Karpas-422 (cell line): Measurements from ENCODE around the gene CTDNEP1. TPM values are rescaled to one million over a fixed set of nuclear protein-coding genes. Genes with fewer than 3 reads are reported as not detected.

Source experiments
- DNase-seq: peaks from one replicate; pipeline ENCODE4 v3.0.0-alpha.2; 2015
- H2AFZ ChIP-seq: fragments of 200-600 bp; sonication (generic); 2 replicates; pipeline ENCODE4 v1.6.1; 2014; ENCODE audit warnings: antibody characterized with exemption, low read length, mixed read lengths
- H3K27ac ChIP-seq: fragments of 200-600 bp; sonication (generic); 2 replicates; pipeline ENCODE4 v1.5.1; 2014; ENCODE audit warnings: mild to moderate bottlenecking, low read length, moderate library complexity
- H3K27me3 ChIP-seq: fragments of 200-600 bp; sonication (generic); 2 replicates; pipeline ENCODE4 v1.6.1; 2014; ENCODE audit warnings: low read length, mixed read lengths
- H3K36me3 ChIP-seq: fragments of 200-600 bp; sonication (generic); 2 replicates; pipeline ENCODE4 v1.6.1; 2014; ENCODE audit warnings: low read length, mixed read lengths; ENCODE audit not compliant: insufficient read depth
- H3K4me1 ChIP-seq: fragments of 200-600 bp; sonication (generic); 2 replicates; pipeline ENCODE4 v1.6.1; 2014; ENCODE audit warnings: mild to moderate bottlenecking, low read length, mixed read lengths
- H3K4me2 ChIP-seq: fragments of 200-600 bp; sonication (generic); 2 replicates; pipeline ENCODE4 v1.6.1; 2014; ENCODE audit warnings: low read length, low read depth, mild to moderate bottlenecking; ENCODE audit not compliant: poor library complexity, severe bottlenecking
- H3K4me3 ChIP-seq: fragments of 200-600 bp; sonication (generic); 2 replicates; pipeline ENCODE4 v1.5.1; 2014; ENCODE audit warnings: mild to moderate bottlenecking, antibody characterized with exemption, low read length, mixed read lengths
- H3K79me2 ChIP-seq: fragments of 200-600 bp; sonication (generic); 2 replicates; pipeline ENCODE4 v1.6.1; 2014; ENCODE audit warnings: mild to moderate bottlenecking, low read length, mixed read lengths
- H3K9ac ChIP-seq: fragments of 200-600 bp; sonication (generic); 2 replicates; pipeline ENCODE4 v1.6.0; 2014; ENCODE audit warnings: low read length
- H3K9me2 ChIP-seq: fragments of 200-600 bp; sonication (generic), shearing (Covaris generic); replicated peaks from 2 replicates; pipeline ENCODE4 v1.6.0; 2014; ENCODE audit warnings: mild to moderate bottlenecking, low read length, moderate library complexity; ENCODE audit not compliant: insufficient read depth
- H3K9me3 ChIP-seq: fragments of 300-700, 200-600 bp; sonication (generic); 2 replicates; pipeline ENCODE4 v1.6.1; 2014; ENCODE audit warnings: low read length, mixed read lengths
- H4K20me1 ChIP-seq: fragments of 200-600 bp; sonication (generic); 2 replicates; pipeline ENCODE4 v1.6.1; 2014; ENCODE audit warnings: mild to moderate bottlenecking, antibody characterized with exemption, low read length, low read depth; ENCODE audit not compliant: insufficient read depth
- total RNA-seq: library from RNA; depleted of rRNA; stranded (reverse); fragments of >200 nt; shearing (Covaris generic); gene quantifications from 2 replicates; pipeline ENCODE4 v1.2.3, GENCODE V29; 2014; ENCODE audit warnings: low replicate concordance

The CTDNEP1 gene
- total RNA-seq, 1 experiment from 2014 or later, result 52.6 TPM

DNA sequence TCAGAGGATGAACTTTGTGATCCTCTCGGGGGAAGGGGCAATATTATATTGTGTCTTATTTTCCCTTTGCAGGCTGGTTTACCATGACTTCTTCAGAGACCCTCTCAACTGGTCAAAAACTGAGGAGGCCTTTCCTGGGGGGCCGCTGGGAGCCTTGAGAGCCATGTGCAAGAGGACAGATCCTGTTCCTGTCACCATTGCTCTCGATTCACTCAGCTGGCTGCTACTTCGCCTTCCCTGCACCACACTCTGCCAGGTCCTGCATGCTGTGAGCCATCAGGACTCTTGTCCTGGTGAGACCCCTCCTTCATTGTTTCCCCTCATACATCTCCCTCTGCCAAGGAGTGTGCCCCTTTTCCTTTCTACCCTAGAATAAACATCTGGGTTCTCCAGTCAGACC is 3.0 kb upstream of the CTDNEP1 start:
- Histone ChIP-seq H3K9ac (no peak overlapping the region), H3K9me2 (no peaks in the 10 kb centered on the region), H4K20me1 (peaks cover 9% of the 10 kb centered on the region; the same call in 1 of the 2 replicates), H2AFZ (no peak overlapping the region), H3K4me2 (no peak overlapping the region), H3K4me3 (no peak overlapping the region), H3K27ac (no peak overlapping the region), H3K36me3 (peaks cover 19% of the 10 kb centered on the region; the same call in 1 of the 2 replicates), H3K9me3 (no peaks in the 10 kb centered on the region), H3K79me2 (peaks cover 39% of the 10 kb centered on the region), H3K4me1 (peaks cover 17% of the 10 kb centered on the region), H3K27me3 (no peaks in the 10 kb centered on the region)
- DNase-seq, result no peak

DNA sequence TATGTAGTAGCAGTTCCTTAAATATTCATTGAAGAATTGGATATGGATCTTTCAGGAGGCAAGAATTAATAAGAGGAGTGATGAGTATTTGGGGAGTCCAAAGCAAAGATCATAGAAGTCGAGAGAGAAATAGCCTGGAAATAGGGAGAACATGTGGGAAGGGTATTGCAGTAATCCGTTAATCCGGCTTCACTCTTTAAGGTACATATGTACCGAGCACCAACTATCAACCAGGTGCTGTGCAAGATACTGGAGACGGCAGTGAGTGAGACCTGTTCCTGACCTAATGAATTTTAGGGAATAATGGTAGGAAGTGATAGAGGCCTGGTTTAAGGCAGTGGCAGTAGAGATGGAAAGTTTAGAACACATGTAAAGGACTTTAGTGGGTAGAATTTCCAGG is 1.5 kb upstream of the CTDNEP1 start:
- H3K36me3 ChIP-seq, result peaks cover 19% of the 10 kb centered on the region; the same call in 1 of the 2 replicates
- peak overlapping the region; percentile 80 for H3K27ac ChIP-seq
- DNase-seq, result no peak
- no peaks in the 10 kb centered on the region for H3K9me2 ChIP-seq
- H3K79me2 ChIP-seq, result peaks cover 54% of the 10 kb centered on the region
- H2AFZ ChIP-seq, result no peak overlapping the region
- peak overlapping the region; percentile 90 for H3K9ac ChIP-seq
- H3K27me3 ChIP-seq, result no peaks in the 10 kb centered on the region
- H3K9me3 ChIP-seq, result no peaks in the 10 kb centered on the region
- peak overlapping the region; percentile 94 for H3K4me2 ChIP-seq
- H3K4me3 ChIP-seq, result peak overlapping the region; percentile 90
- peaks cover 17% of the 10 kb centered on the region; the same call in 1 of the 2 replicates for H4K20me1 ChIP-seq
- H3K4me1 ChIP-seq, result peaks cover 27% of the 10 kb centered on the region

DNA sequence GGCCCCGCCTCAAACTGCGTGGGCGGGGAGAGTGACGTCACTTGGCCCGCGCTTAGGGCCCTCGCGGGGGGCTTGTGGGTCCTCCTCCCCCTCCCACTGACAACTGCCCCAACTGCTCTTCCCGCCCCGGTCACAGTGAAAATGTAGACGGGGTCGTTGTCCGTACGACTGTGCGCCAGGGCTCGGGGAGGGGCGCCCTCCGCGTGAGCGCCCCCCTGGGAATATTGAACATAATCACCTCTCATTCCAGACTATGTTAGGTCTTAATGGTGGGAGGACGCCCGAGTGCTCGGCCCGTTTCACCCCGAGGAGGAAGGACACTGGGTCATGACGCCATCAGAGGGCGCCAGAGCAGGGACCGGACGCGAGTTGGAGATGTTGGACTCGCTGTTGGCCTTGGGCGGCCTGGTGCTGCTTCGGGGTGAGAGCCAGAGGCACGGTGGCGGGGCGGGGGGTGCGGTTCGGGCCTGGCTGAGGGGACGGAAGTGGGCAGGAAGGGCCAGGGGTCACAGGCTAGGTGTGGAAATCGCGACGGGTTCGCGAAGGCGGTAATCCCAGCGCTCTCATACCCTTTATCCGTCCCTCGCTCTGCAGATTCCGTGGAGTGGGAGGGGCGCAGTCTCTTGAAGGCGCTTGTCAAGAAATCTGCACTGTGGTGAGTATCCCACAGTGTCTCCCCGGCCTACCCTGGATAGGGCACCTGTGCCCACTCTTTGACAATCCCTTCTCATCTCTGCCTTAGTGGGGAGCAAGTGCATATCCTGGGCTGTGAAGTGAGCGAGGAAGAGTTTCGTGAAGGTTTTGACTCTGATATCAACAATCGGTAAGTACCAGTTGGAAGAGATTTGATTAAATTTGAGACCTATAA is 876 bp upstream of the CTDNEP1 start, which contains the start of gene ELP5:
TSS of gene ELP5 (plus strand) at position 40 of the 868 bp plus-strand sequence. CDS start at position 376, 336 bp downstream.
- peaks cover 17% of the 10 kb centered on the region; the same call in 1 of the 2 replicates for H4K20me1 ChIP-seq
- H3K4me3 ChIP-seq, result peak within 1 kb of the TSS; percentile 90
- H3K9me2 ChIP-seq, result no peaks in the 10 kb centered on the region
- H3K4me1 ChIP-seq, result peaks cover 27% of the 10 kb centered on the region
- peaks cover 19% of the 10 kb centered on the region; the same call in 1 of the 2 replicates for H3K36me3 ChIP-seq
- H3K79me2 ChIP-seq, result peaks cover 60% of the 10 kb centered on the region
- peak within 1 kb of the TSS; percentile 58; the same call in 1 of the 2 replicates for H2AFZ ChIP-seq
- H3K27ac ChIP-seq, result peak within 1 kb of the TSS; percentile 80
- DNase-seq, result peak; percentile 97
- no peaks in the 10 kb centered on the region for H3K9me3 ChIP-seq
- H3K9ac ChIP-seq, result peak within 1 kb of the TSS; percentile 94
- peak within 1 kb of the TSS; percentile 94 for H3K4me2 ChIP-seq
- no peaks in the 10 kb centered on the region for H3K27me3 ChIP-seq

DNA sequence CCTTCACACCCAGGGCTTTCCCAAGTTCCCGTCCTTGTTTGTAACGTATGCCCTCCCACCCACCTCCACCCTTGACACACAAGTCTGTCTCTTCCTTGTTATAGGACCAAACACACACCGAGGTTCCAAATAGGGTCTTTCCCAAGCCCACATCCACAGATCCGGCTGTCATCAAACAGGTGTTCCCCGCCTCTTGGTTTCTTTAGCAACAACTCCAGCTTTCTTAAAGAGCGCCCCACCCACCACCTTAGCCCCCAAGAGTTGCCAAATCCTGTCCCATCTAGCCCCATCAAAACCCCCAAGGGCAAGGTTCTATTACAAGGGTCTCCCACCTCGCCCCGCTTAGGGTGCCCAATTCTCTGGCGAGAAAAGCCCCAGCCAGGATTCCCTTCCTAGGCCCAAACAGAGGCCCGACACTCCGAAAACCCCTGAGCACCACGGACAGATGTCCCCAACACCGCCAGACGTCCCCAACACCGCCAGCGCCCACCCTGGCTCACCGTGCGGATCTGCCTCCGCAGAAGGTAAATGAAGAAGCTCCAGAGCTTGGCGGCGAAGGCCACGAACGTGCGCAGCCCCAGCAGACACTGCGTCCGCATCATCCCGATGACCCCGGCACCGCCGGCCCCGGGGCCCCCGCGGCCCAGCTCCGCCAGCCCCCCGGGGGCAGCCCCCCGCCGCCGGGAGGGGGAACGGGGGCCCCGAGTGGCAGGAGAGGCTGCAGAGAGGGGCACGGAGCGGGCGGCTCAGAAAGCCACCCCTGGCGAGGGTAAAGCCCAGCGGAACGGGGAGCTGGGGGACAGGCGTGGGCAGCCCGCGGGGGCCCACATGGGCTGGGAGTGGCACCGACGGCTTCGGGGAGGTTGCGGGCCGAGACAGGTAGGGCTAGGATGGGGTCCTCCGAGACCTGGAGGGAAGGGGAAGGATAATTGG is 573 bp downstream of the CTDNEP1 start:
- H3K4me2 ChIP-seq, result peak overlapping the region; percentile 91
- peaks cover 72% of the 10 kb centered on the region for H3K79me2 ChIP-seq
- H3K9ac ChIP-seq, result peak overlapping the region; percentile 94
- peaks cover 22% of the 10 kb centered on the region; the same call in 1 of the 2 replicates for H3K36me3 ChIP-seq
- H3K27me3 ChIP-seq, result no peaks in the 10 kb centered on the region
- peaks cover 17% of the 10 kb centered on the region; the same call in 1 of the 2 replicates for H4K20me1 ChIP-seq
- no peaks in the 10 kb centered on the region for H3K9me3 ChIP-seq
- H3K27ac ChIP-seq, result peak overlapping the region; percentile 76
- H3K4me1 ChIP-seq, result peaks cover 27% of the 10 kb centered on the region
- H2AFZ ChIP-seq, result no peak overlapping the region
- H3K4me3 ChIP-seq, result peak overlapping the region; percentile 90
- DNase-seq, result peak; percentile 66
- H3K9me2 ChIP-seq, result no peaks in the 10 kb centered on the region

DNA sequence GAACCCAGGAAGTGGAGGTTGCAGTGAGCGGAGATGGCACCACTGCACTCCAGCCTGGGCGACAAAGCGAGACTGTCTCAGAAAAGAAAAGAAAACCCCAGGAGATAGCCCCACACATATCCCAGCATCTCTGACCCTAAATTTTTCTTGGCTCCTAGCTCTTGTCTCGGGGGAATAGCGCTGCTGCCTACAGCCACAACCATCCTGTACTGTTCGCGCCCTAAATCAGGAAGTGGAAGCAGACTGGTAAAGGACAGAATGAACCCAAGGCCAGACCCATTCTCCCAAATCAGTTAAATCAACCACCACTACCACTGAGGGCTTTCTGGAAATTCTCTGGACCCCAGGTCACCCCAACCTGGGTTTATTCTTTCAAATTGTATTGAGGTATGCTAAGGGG is 1.7 kb downstream of the CTDNEP1 start:
- Histone ChIP-seq H3K79me2 (peaks cover 72% of the 10 kb centered on the region), H3K9ac (peak overlapping the region; percentile 94), H3K36me3 (peaks cover 21% of the 10 kb centered on the region; the same call in 1 of the 2 replicates), H2AFZ (no peak overlapping the region), H3K4me1 (peaks cover 27% of the 10 kb centered on the region), H3K27me3 (no peaks in the 10 kb centered on the region), H3K4me3 (peak overlapping the region; percentile 90), H3K27ac (peak overlapping the region; percentile 76), H4K20me1 (peaks cover 17% of the 10 kb centered on the region; the same call in 1 of the 2 replicates), H3K4me2 (peak overlapping the region; percentile 91), H3K9me3 (no peaks in the 10 kb centered on the region), H3K9me2 (no peaks in the 10 kb centered on the region)
- peak; percentile 72 for DNase-seq

DNA sequence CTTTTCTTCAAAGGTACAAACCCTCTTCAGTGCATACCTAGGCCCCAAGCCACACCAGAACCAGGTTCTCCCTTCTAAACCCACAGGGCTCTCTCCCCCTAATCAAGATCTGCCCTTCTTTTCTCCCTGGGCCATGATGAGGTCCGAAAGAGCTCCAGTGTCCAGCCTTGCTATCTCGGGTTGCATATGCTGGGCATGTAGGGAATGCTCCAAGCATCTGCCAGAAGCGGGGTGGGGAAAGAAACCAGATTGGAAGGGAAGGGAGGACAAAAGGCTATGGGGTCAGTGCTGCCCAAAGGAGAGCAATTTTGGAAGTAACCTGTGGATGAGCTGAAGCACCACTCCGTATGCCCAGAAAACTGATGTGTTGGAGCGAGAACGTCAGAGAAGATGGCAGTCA is 2.3 kb downstream of the CTDNEP1 start:
- Histone ChIP-seq H3K9me2 (no peaks in the 10 kb centered on the region), H3K4me3 (peak overlapping the region; percentile 90; the same call in 1 of the 2 replicates), H3K9me3 (no peaks in the 10 kb centered on the region), H2AFZ (no peak overlapping the region), H3K36me3 (peaks cover 16% of the 10 kb centered on the region; the same call in 1 of the 2 replicates), H3K4me2 (peak overlapping the region; percentile 91), H4K20me1 (peaks cover 17% of the 10 kb centered on the region; the same call in 1 of the 2 replicates), H3K27me3 (no peaks in the 10 kb centered on the region), H3K27ac (no peak overlapping the region; the same call in 1 of the 2 replicates), H3K4me1 (peaks cover 27% of the 10 kb centered on the region), H3K9ac (peak overlapping the region; percentile 94), H3K79me2 (peaks cover 66% of the 10 kb centered on the region)
- DNase-seq, result no peak

DNA sequence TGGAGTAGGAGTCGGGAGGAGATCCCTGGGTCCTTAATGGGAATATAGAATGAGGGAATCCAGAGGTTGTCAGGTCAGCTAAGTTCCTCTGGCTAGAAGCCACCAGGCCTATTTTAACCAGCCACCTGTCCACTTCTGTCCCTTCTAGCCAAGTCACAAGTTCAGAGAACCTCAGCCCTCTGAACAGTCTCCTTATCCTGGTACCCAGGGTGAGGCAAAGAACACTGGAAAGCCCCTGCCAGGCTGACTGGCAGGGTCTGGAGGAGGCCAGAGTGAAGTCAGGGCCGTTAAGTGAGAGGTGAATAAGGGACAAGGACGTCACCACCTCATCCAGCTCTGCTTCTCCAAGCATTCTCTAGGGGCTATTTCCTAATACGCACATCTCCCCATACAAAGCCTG is 2.7 kb downstream of the CTDNEP1 start:
- Histone ChIP-seq H3K4me2 (peak overlapping the region; percentile 91), H2AFZ (no peak overlapping the region)

More for the DNA sequence above, 2.7 kb downstream of the CTDNEP1 start:
- Histone ChIP-seq H4K20me1 (peaks cover 17% of the 10 kb centered on the region; the same call in 1 of the 2 replicates), H3K79me2 (peaks cover 63% of the 10 kb centered on the region), H3K9me2 (no peaks in the 10 kb centered on the region), H3K36me3 (peaks cover 13% of the 10 kb centered on the region; the same call in 1 of the 2 replicates), H3K9ac (peak overlapping the region; percentile 94), H3K27ac (no peak overlapping the region; the same call in 1 of the 2 replicates), H3K4me3 (no peak overlapping the region), H3K27me3 (no peaks in the 10 kb centered on the region), H3K9me3 (no peaks in the 10 kb centered on the region), H3K4me1 (peaks cover 27% of the 10 kb centered on the region)
- no peak for DNase-seq
